CD14-positive monocyte (primary cell): Measurements from ENCODE around the gene RFX3. TPM values are rescaled to one million over a fixed set of nuclear protein-coding genes. Genes with fewer than 3 reads are reported as not detected.

Experiments used
- DNase-seq, 3 donors: peaks; one replicate each; pipeline ENCODE4 v3.0.0-alpha.2; 2011 to 2022
- H2AFZ ChIP-seq: 2 replicates; pipeline ENCODE4 v1.6.0; 2012; ENCODE audit warnings: mild to moderate bottlenecking, low read depth, low read length, inconsistent platforms; ENCODE audit not compliant: insufficient read depth, poor library complexity, severe bottlenecking
- H3K27ac ChIP-seq, 2 donors: 1 replicate in 1 of 2; 2 replicates in 1 of 2; pipeline ENCODE4 v1.5.1; 2012 to 2013; ENCODE audit warnings: low read length in 2 of 2, control low read depth in 1 of 2, inconsistent platforms in 1 of 2, low read depth in 1 of 2, mild to moderate bottlenecking in 1 of 2
- H3K27me3 ChIP-seq, 2 donors: one replicate each; pipeline versions ENCODE4 v1.6.0 to v1.6.1; 2011 to 2013; ENCODE audit warnings: low read length in 2 of 2; ENCODE audit not compliant: control insufficient read depth in 2 of 2, insufficient read depth in 2 of 2
- H3K36me3 ChIP-seq, 2 donors: replicated peaks in 1 of 2; 1 replicate in 1 of 2; 2 replicates in 1 of 2; pipeline versions ENCODE4 v1.5.1 to v1.6.1; 2012 to 2013; ENCODE audit warnings: low read length in 2 of 2, control low read depth in 1 of 2, inconsistent platforms in 1 of 2, mild to moderate bottlenecking in 1 of 2; ENCODE audit not compliant: insufficient read depth in 2 of 2, control insufficient read depth in 1 of 2
- H3K4me1 ChIP-seq, 2 donors: 1 replicate in 1 of 2; 2 replicates in 1 of 2; pipeline versions ENCODE4 v1.5.1 to v1.6.1; 2012 to 2013; ENCODE audit warnings: low read length in 2 of 2, control low read depth in 1 of 2, inconsistent platforms in 1 of 2, mild to moderate bottlenecking in 1 of 2, moderate library complexity in 1 of 2; ENCODE audit not compliant: insufficient read depth in 2 of 2, control insufficient read depth in 1 of 2
- H3K4me2 ChIP-seq: replicated peaks from 2 replicates; pipeline ENCODE3; 2012; ENCODE audit warnings: low read length, moderate library complexity, mild to moderate bottlenecking; ENCODE audit not compliant: poor library complexity, severe bottlenecking; ENCODE audit errors: extremely low read depth
- H3K4me3 ChIP-seq, 3 experiments: fragments of 200-600 bp in 1 of 3; sonication (generic) in 1 of 3; replicated peaks in 1 of 3; 1 replicate in 2 of 3; 2 replicates in 1 of 3; pipeline ENCODE4 v1.5.1; 2011 to 2013; ENCODE audit warnings: low read length in 3 of 3, mild to moderate bottlenecking in 3 of 3, control low read depth in 2 of 3, low read depth in 2 of 3, inconsistent platforms in 1 of 3, moderate library complexity in 1 of 3
- H3K79me2 ChIP-seq: 2 replicates; pipeline ENCODE4 v1.6.0; 2012; ENCODE audit warnings: mild to moderate bottlenecking, control low read depth, inconsistent platforms, low read length, moderate library complexity; ENCODE audit not compliant: insufficient read depth
- H3K9ac ChIP-seq: 2 replicates; pipeline ENCODE4 v1.6.0; 2017; ENCODE audit warnings: low read length, mild to moderate bottlenecking; ENCODE audit not compliant: insufficient read depth, poor library complexity, severe bottlenecking
- H3K9me3 ChIP-seq, 2 donors: replicated peaks in 1 of 2; 1 replicate in 1 of 2; 2 replicates in 1 of 2; pipeline versions ENCODE4 v1.5.1 to v1.6.1; 2012 to 2013; ENCODE audit warnings: low read length in 2 of 2, control low read depth in 1 of 2; ENCODE audit not compliant: control insufficient read depth in 1 of 2, insufficient read depth in 1 of 2
- H4K20me1 ChIP-seq: 2 replicates; pipeline ENCODE4 v1.6.0; 2012; ENCODE audit warnings: mild to moderate bottlenecking, low read length, control low read depth, moderate library complexity; ENCODE audit not compliant: insufficient read depth
- H3K27ac Mint-ChIP-seq, 7 donors: one replicate each; pipeline ENCODE4 v1.8.0; 2020; ENCODE audit warnings: mild to moderate bottlenecking in 7 of 7, mixed read lengths in 7 of 7, moderate library complexity in 6 of 7, inconsistent platforms in 2 of 7
- H3K27me3 Mint-ChIP-seq, 3 donors: one replicate each; pipeline ENCODE4 v1.8.0; 2021 to 2022; ENCODE audit warnings: low read depth in 3 of 3, mild to moderate bottlenecking in 3 of 3, mixed read lengths in 3 of 3, moderate library complexity in 3 of 3, inconsistent platforms in 1 of 3
- H3K36me3 Mint-ChIP-seq, 2 donors: one replicate each; pipeline ENCODE4 v1.8.0; 2020; ENCODE audit warnings: mixed read lengths in 2 of 2, inconsistent platforms in 1 of 2, mild to moderate bottlenecking in 1 of 2
- H3K4me1 Mint-ChIP-seq: one replicate; pipeline ENCODE4 v1.8.0; 2020; ENCODE audit warnings: mild to moderate bottlenecking, mixed read lengths
- H3K4me3 Mint-ChIP-seq, 2 donors: one replicate each; pipeline ENCODE4 v1.8.0; 2020; ENCODE audit warnings: mild to moderate bottlenecking in 2 of 2, mixed read lengths in 2 of 2, moderate library complexity in 1 of 2
- H3K9me3 Mint-ChIP-seq, 7 donors: one replicate each; pipeline ENCODE4 v1.8.0; 2020 to 2022; ENCODE audit warnings: mixed read lengths in 7 of 7, mild to moderate bottlenecking in 6 of 7, moderate library complexity in 6 of 7, inconsistent platforms in 2 of 7
- WGBS: methylation state at CpG from one replicate; pipeline ENCODE4 v1.1.5; 2013; ENCODE audit warnings: missing lambda C conversion rate; ENCODE audit not compliant: insufficient coverage; 5-methylcytosine and 5-hydroxymethylcytosine counted together
- intact Hi-C, 2 donors: fragments of 100-400 bp; cut with micrococcal nuclease; formaldehyde crosslinking; loops; one replicate each; pipeline versions ENCODE4 v1.15.0 to v1.15.1; 2023
- polyA plus RNA-seq, 3 donors: library from polyadenylated mRNA; depleted of rRNA in 1 of 3; unstranded in 2 of 3; stranded (reverse) in 1 of 3; fragments of 300-500 nt in 2 of 3; fragments of >200 nt in 1 of 3; fragmentation: Illumina TruSeq in 2 of 3; gene quantifications; 1 replicate in 2 of 3; 2 replicates in 1 of 3; pipeline ENCODE4 v1.2.3, GENCODE V29; 2012 to 2021
- TF ChIP-seq, protein P1 (sequence below): fragments of 200-600 bp; IDR thresholded peaks from one replicate; pipeline ENCODE4 v1.8.0; 2022; ENCODE audit warnings: antibody characterized with exemption, mild to moderate bottlenecking

Gene RFX3
- polyA plus RNA-seq, 3 donors = 1.7 to 5.2 (median 3.2) TPM

DNA sequence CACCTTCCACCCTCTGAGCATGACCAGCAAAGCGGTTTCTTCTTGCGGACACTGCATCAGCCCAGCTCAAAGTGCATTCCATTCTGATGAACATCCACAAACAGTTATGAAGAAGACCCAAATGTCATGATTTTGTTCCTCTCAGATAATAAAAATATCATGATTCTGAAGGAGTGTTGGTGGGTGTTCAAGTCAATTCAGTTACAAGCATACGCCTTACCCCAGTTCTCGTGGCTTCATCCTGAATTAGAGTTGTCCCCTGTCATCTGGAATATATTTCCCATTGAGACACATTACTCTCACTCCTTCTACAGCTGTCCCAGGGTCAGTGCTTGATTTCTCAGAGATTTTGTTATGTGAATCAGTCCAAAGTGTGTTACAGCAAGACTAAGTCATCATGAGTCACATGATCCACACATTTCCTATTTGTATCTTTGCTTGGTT, 325.4 kb downstream of the RFX3 start:
- TF ChIP-seq, protein P1, sequence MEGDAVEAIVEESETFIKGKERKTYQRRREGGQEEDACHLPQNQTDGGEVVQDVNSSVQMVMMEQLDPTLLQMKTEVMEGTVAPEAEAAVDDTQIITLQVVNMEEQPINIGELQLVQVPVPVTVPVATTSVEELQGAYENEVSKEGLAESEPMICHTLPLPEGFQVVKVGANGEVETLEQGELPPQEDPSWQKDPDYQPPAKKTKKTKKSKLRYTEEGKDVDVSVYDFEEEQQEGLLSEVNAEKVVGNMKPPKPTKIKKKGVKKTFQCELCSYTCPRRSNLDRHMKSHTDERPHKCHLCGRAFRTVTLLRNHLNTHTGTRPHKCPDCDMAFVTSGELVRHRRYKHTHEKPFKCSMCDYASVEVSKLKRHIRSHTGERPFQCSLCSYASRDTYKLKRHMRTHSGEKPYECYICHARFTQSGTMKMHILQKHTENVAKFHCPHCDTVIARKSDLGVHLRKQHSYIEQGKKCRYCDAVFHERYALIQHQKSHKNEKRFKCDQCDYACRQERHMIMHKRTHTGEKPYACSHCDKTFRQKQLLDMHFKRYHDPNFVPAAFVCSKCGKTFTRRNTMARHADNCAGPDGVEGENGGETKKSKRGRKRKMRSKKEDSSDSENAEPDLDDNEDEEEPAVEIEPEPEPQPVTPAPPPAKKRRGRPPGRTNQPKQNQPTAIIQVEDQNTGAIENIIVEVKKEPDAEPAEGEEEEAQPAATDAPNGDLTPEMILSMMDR = no peak
- WGBS = no CpG with 5 or more reads among the region's 4 CpGs
- Histone ChIP-seq H3K4me2 (no peak overlapping the region), H3K9me3 (no peaks in the 10 kb centered on the region), H3K4me1 (no peaks in the 10 kb centered on the region), H2AFZ (no peak overlapping the region), H3K27me3 (no peaks in the 10 kb centered on the region), H3K36me3 (no peaks in the 10 kb centered on the region), H3K27ac (no peak overlapping the region), H3K4me3 (no peak overlapping the region), H3K79me2 (no peaks in the 10 kb centered on the region), H4K20me1 (no peaks in the 10 kb centered on the region), H3K9ac (no peak overlapping the region)
- Mint-ChIP-seq H3K4me1 (no peaks in the 10 kb centered on the region), H3K9me3 (peaks cover 0 to 6% (median 2%) of the 10 kb centered on the region in 7 donors), H3K4me3 (no peak overlapping the region), H3K27ac (no peak overlapping the region), H3K36me3 (no peaks in the 10 kb centered on the region), H3K27me3 (peaks cover 0 to 2% (median 0%) of the 10 kb centered on the region in 3 donors)
- DNase-seq = no peak
- intact Hi-C loops = no loop called here

DNA sequence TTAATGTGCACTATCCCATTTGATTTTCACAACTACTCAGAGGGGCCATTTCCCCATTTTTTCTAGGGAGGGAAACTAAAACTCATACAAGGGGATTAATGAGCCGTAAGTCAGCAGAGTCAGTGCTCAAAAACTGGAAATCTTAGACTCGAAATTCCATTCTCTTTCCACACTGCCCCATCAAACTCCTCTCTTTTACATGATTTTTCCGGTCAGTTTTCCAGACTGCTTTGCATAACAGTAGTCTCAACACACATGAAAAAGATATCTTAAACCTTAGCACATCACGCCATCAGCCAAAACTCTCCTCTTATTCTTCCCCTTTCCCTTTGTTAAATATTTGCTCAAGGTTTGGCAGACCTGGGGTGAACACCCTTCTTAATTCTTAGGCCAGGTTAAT, 332.0 kb downstream of the RFX3 start:
- Histone ChIP-seq H2AFZ (no peak overlapping the region), H3K4me3 (no peak overlapping the region), H3K36me3 (no peaks in the 10 kb centered on the region), H3K79me2 (no peaks in the 10 kb centered on the region), H3K27me3 (no peaks in the 10 kb centered on the region), H3K9ac (no peak overlapping the region), H3K4me2 (no peak overlapping the region), H3K9me3 (no peaks in the 10 kb centered on the region), H3K27ac (no peak overlapping the region), H3K4me1 (no peaks in the 10 kb centered on the region), H4K20me1 (no peaks in the 10 kb centered on the region)
- peaks cover 0 to 4% (median 0%) of the 10 kb centered on the region in 7 donors for H3K9me3 Mint-ChIP-seq
- no peak overlapping the region for H3K27ac Mint-ChIP-seq
- no peaks in the 10 kb centered on the region for H3K36me3 Mint-ChIP-seq
- WGBS = 95% methylated on average over 4 of the region's 4 CpGs
- H3K4me1 Mint-ChIP-seq = no peaks in the 10 kb centered on the region
- intact Hi-C loops = no loop called here
- H3K27me3 Mint-ChIP-seq = peaks cover 0 to 3% (median 0%) of the 10 kb centered on the region in 3 donors
- DNase-seq = no peak
- H3K4me3 Mint-ChIP-seq = no peak overlapping the region
- TF ChIP-seq, protein P1 = no peak
